ENCODE results near the gene CDK15. TPM values are rescaled to one million over a fixed set of nuclear protein-coding genes. Genes with fewer than 3 reads are reported as not detected.
"Not testable (repeated sequence)": the region's sequence is repeated elsewhere in the genome, so short reads cannot be mapped to it uniquely, and the experiment has no call there.

Gene CDK15
- total RNA-seq, 3 donors from 2014 or later (not counting 1 experiment from before 2014, with no cell fraction given), result 0.72 to 2.5 TPM; not detected in 1

- H3K4me1 Mint-ChIP-seq, result no peaks in the 10 kb centered on the region
- intact Hi-C loops (cut with micrococcal nuclease), result no loop called here
- H3K9me3 Mint-ChIP-seq, result peaks cover 0 to 2% of the 10 kb centered on the region in 2 donors
- H3K27ac ChIP-seq (ENCODE audit: low read length), result no peak overlapping the region
- 97% methylated on average over 4 of the region's 4 CpGs for WGBS (ENCODE audit: insufficient coverage)
- DNase-seq (no peak), ATAC-seq (no peak)
- no peak for TF ChIP-seq CTCF (IDR thresholded peaks at IDR 0.05)
- no peak overlapping the region for H3K4me3 ChIP-seq (ENCODE audit: low read length)
- no peaks in the 10 kb centered on the region for H3K9me3 ChIP-seq (ENCODE audit: control insufficient read depth, insufficient read depth, low read length)
- H3K4me1 ChIP-seq (ENCODE audit: control insufficient read depth, insufficient read depth, low read length), result no peaks in the 10 kb centered on the region
- H3K36me3 Mint-ChIP-seq, result no peaks in the 10 kb centered on the region
- peaks cover 8 to 24% of the 10 kb centered on the region in 2 donors for H3K27me3 Mint-ChIP-seq (ENCODE audit: low read depth in 2 of 2)
- H3K27me3 ChIP-seq (ENCODE audit: control insufficient read depth, insufficient read depth, low read length), result no peaks in the 10 kb centered on the region
- no peak overlapping the region for H3K27ac Mint-ChIP-seq
- H3K4me3 Mint-ChIP-seq, result no peak overlapping the region
- H3K36me3 ChIP-seq (ENCODE audit: control insufficient read depth, insufficient read depth, low read length), result no peaks in the 10 kb centered on the region
These were observed 33.4 kb downstream of the CDK15 start for GRCh38 chr2:201839727-201840126.

GRCh38 chr2:201840726-201841125 is 34.4 kb downstream of the CDK15 start:
- Mint-ChIP-seq H3K27ac (no peak overlapping the region), H3K4me3 (no peak overlapping the region), H3K27me3 (ENCODE audit: low read depth in 2 of 2) (peaks cover 8 to 24% of the 10 kb centered on the region in 2 donors), H3K36me3 (no peaks in the 10 kb centered on the region), H3K4me1 (no peaks in the 10 kb centered on the region), H3K9me3 (peaks cover 0 to 2% of the 10 kb centered on the region in 2 donors)
- DNase-seq (no peak), ATAC-seq (no peak)
- Histone ChIP-seq H3K27ac (ENCODE audit: low read length) (no peak overlapping the region), H3K4me1 (ENCODE audit: control insufficient read depth, insufficient read depth, low read length) (no peaks in the 10 kb centered on the region), H3K36me3 (ENCODE audit: control insufficient read depth, insufficient read depth, low read length) (no peaks in the 10 kb centered on the region), H3K9me3 (ENCODE audit: control insufficient read depth, insufficient read depth, low read length) (no peaks in the 10 kb centered on the region), H3K27me3 (ENCODE audit: control insufficient read depth, insufficient read depth, low read length) (no peaks in the 10 kb centered on the region), H3K4me3 (ENCODE audit: low read length) (no peak overlapping the region)
- WGBS (ENCODE audit: insufficient coverage), result 86% methylated on average over 1 of the region's 1 CpG
- intact Hi-C loops (cut with micrococcal nuclease), result no loop called here
- TF ChIP-seq CTCF (IDR thresholded peaks at IDR 0.05), result no peak

GRCh38 chr2:201842131-201842860 is 36.0 kb downstream of the CDK15 start:
- no peaks in the 10 kb centered on the region for H3K36me3 Mint-ChIP-seq
- H3K4me3 Mint-ChIP-seq, result no peak overlapping the region
- H3K27ac Mint-ChIP-seq, result no peak overlapping the region
- Histone ChIP-seq H3K27ac (ENCODE audit: low read length) (no peak overlapping the region), H3K9me3 (ENCODE audit: control insufficient read depth, insufficient read depth, low read length) (no peaks in the 10 kb centered on the region), H3K4me1 (ENCODE audit: control insufficient read depth, insufficient read depth, low read length) (no peaks in the 10 kb centered on the region), H3K27me3 (ENCODE audit: control insufficient read depth, insufficient read depth, low read length) (no peaks in the 10 kb centered on the region), H3K36me3 (ENCODE audit: control insufficient read depth, insufficient read depth, low read length) (no peaks in the 10 kb centered on the region), H3K4me3 (ENCODE audit: low read length) (no peak overlapping the region)
- no peak for TF ChIP-seq CTCF (IDR thresholded peaks at IDR 0.05)
- WGBS (ENCODE audit: insufficient coverage), result 87% methylated on average over 3 of the region's 5 CpGs
- peaks cover 5 to 30% of the 10 kb centered on the region in 2 donors for H3K27me3 Mint-ChIP-seq (ENCODE audit: low read depth in 2 of 2)
- intact Hi-C loops (cut with micrococcal nuclease), result no loop called here
- DNase-seq (no peak), ATAC-seq (no peak)
- peaks cover 0 to 2% of the 10 kb centered on the region in 2 donors for H3K9me3 Mint-ChIP-seq
- H3K4me1 Mint-ChIP-seq, result no peaks in the 10 kb centered on the region

- H3K4me1 Mint-ChIP-seq; H3K27me3 ChIP-seq (ENCODE audit: control insufficient read depth, insufficient read depth, low read length); H3K27ac Mint-ChIP-seq; H3K9me3 ChIP-seq (ENCODE audit: control insufficient read depth, insufficient read depth, low read length); H3K4me3 Mint-ChIP-seq; H3K36me3 ChIP-seq (ENCODE audit: control insufficient read depth, insufficient read depth, low read length); H3K36me3 Mint-ChIP-seq; H3K9me3 Mint-ChIP-seq; H3K4me1 ChIP-seq (ENCODE audit: control insufficient read depth, insufficient read depth, low read length); DNase-seq; H3K4me3 ChIP-seq (ENCODE audit: low read length); ATAC-seq; H3K27ac ChIP-seq (ENCODE audit: low read length); intact Hi-C loops (cut with micrococcal nuclease): not testable (repeated sequence)
- WGBS (ENCODE audit: insufficient coverage), result 89% methylated on average over 2 of the region's 2 CpGs
- peaks cover 8 to 36% of the 10 kb centered on the region in 2 donors for H3K27me3 Mint-ChIP-seq (ENCODE audit: low read depth in 2 of 2)
These were observed 38.6 kb downstream of the CDK15 start for GRCh38 chr2:201844922-201845321.

Measured in natural killer cell (primary cell).